Medulla oblongata (tissue), 1 donor: ENCODE measurements around the gene ANKRD13D.
A peak's percentile ranks its signal among the peaks of the same experiment; 100 is the strongest.

Experiments used
- DNase-seq: peaks from one replicate; pipeline ENCODE4 v3.0.0-alpha.2; 2015; ENCODE audit errors: extremely low spot score

Gene ANKRD13D

GRCh38 chr11:67261946-67262681, 27.0 kb upstream of the ANKRD13D start:
- no peak for DNase-seq

GRCh38 chr11:67262731-67263675, 26.1 kb upstream of the ANKRD13D start:
- DNase-seq: peak; percentile 90

- no peak for DNase-seq
These were observed 24.8 kb upstream of the ANKRD13D start for GRCh38 chr11:67264260-67264659.

GRCh38 chr11:67264877-67265632, 24.0 kb upstream of the ANKRD13D start:
- no peak for DNase-seq

- peak; percentile 69 for DNase-seq
These were observed 23.3 kb upstream of the ANKRD13D start for GRCh38 chr11:67265633-67266448.

- no peak for DNase-seq
These were observed 22.5 kb upstream of the ANKRD13D start, which contains the start of gene GRK2 for GRCh38 chr11:67266449-67267187. GRK2 (plus strand) TSS chr11:67266473; CDS start chr11:67266700, 227 bp downstream.

- no peak for DNase-seq
These were observed 21.7 kb upstream of the ANKRD13D start for GRCh38 chr11:67267188-67268080.

- no peak for DNase-seq
These were observed 20.8 kb upstream of the ANKRD13D start for GRCh38 chr11:67268081-67268961.

GRCh38 chr11:67268962-67269268, 20.2 kb upstream of the ANKRD13D start:
- DNase-seq: no peak

GRCh38 chr11:67269401-67270255, 19.5 kb upstream of the ANKRD13D start:
- DNase-seq: no peak

GRCh38 chr11:67270256-67271204, 18.6 kb upstream of the ANKRD13D start:
- DNase-seq: peak; percentile 64

- DNase-seq: no peak
These were observed 17.9 kb upstream of the ANKRD13D start for GRCh38 chr11:67271205-67271540.

- DNase-seq: no peak
These were observed 17.4 kb upstream of the ANKRD13D start for GRCh38 chr11:67271541-67272284.

- DNase-seq: no peak
These were observed 16.5 kb upstream of the ANKRD13D start for GRCh38 chr11:67272327-67273259.
